GM18951 (cell line): ENCODE data around the gene FAM216B.
"Not testable (repeated sequence)": the region's sequence is repeated elsewhere in the genome, so short reads cannot be mapped to it uniquely, and the experiment has no call there.

ENCODE experiments used
- POLR2A ChIP-seq: IDR thresholded peaks from 4 replicates; pipeline ENCODE4 v1.6.1; 2011; ENCODE audit warnings: mild to moderate bottlenecking; ENCODE audit not compliant: insufficient read length, insufficient read depth; ENCODE audit errors: extremely low read depth
- in situ Hi-C: fragments of 300-500 bp; cut with MboI; formaldehyde crosslinking; loops from one replicate; pipeline ENCODE4 v1.12.0; 2022; ENCODE audit warnings: low sequenced_read_pairs, mixed read lengths, inconsistent platforms; ENCODE audit not compliant: unreplicated experiment

The FAM216B gene

GRCh38 chr13:42798118-42798517 lies 16.7 kb downstream of the FAM216B start:
- in situ Hi-C loops = no loop called here

GRCh38 chr13:42800109-42800643 lies 18.8 kb downstream of the FAM216B start:
- in situ Hi-C loops = no loop called here
- TF ChIP-seq POLR2A = no peak

More at GRCh38 chr13:42798118-42798517, 16.7 kb downstream of the FAM216B start:
- no peak for TF ChIP-seq POLR2A

- in situ Hi-C loops = no loop called here
- no peak for TF ChIP-seq POLR2A
Observed at GRCh38 chr13:42803563-42804204, 22.3 kb downstream of the FAM216B start.

- in situ Hi-C loops = no loop called here
- no peak for TF ChIP-seq POLR2A
Observed at GRCh38 chr13:42804244-42804874, 23.0 kb downstream of the FAM216B start.

GRCh38 chr13:42807241-42807640 lies 25.9 kb downstream of the FAM216B start:
- TF ChIP-seq POLR2A = no peak
- in situ Hi-C loops = no loop called here

- no peak for TF ChIP-seq POLR2A
- in situ Hi-C loops = no loop called here
Observed at GRCh38 chr13:42807866-42808265, 26.5 kb downstream of the FAM216B start.

GRCh38 chr13:42808341-42808940 lies 27.1 kb downstream of the FAM216B start:
- in situ Hi-C loops = no loop called here
- no peak for TF ChIP-seq POLR2A

GRCh38 chr13:42812316-42812715 lies 30.9 kb downstream of the FAM216B start:
- in situ Hi-C loops = no loop called here
- no peak for TF ChIP-seq POLR2A

GRCh38 chr13:42814868-42815267 lies 33.5 kb downstream of the FAM216B start:
- in situ Hi-C loops = no loop called here
- no peak for TF ChIP-seq POLR2A

- no peak for TF ChIP-seq POLR2A
- in situ Hi-C loops = no loop called here
Observed at GRCh38 chr13:42815681-42816080, 34.3 kb downstream of the FAM216B start.

- TF ChIP-seq POLR2A = no peak
Observed at GRCh38 chr13:42816538-42816937, 35.2 kb downstream of the FAM216B start.

GRCh38 chr13:42819687-42820086 lies 38.3 kb downstream of the FAM216B start:
- in situ Hi-C loops = not testable (repeated sequence)

More at GRCh38 chr13:42816538-42816937, 35.2 kb downstream of the FAM216B start:
- in situ Hi-C loops = no loop called here

GRCh38 chr13:42820451-42820850 lies 39.1 kb downstream of the FAM216B start:
- in situ Hi-C loops = no loop called here
- no peak for TF ChIP-seq POLR2A

- TF ChIP-seq POLR2A = no peak
- in situ Hi-C loops = no loop called here
Observed at GRCh38 chr13:42821437-42821836, 40.1 kb downstream of the FAM216B start.
